Skeletal muscle cell (primary cell): Measurements from ENCODE around the gene KLHL30.

ENCODE experiments used
- DNase-seq: peaks from one replicate; pipeline ENCODE4 v3.0.0-alpha.2; 2010; ENCODE audit warnings: low read depth
- H3K4me3 ChIP-seq: 2 replicates; pipeline ENCODE4 v1.5.1; 2011; ENCODE audit warnings: low read depth, mild to moderate bottlenecking, control low read depth, low read length, moderate library complexity

KLHL30 gene

DNA sequence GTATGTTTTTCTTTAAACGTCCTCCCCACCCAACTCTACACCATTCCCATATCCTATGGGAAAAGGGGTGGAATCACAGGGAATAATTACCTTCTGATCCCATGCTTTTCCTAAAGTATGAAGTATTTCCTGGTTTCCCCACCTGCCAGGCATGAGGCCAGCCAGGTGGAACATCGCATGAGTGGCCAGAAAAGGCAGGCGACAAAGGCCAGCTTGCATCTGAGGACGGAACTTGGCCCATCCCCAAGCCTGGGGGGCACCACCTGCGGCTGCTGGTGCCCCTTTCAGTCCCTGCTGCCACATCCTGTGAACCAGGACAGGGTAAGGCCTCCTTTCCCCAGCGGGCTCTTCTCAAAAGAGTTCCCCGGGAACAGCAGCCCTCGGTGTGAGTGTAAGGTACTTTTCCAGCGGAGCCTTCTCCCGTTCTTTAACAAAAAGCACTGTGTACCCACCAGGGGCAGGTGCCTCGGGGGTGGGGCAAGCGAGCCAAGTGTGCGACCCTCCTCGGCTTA, 19.1 kb downstream of the KLHL30 start:
- no peak overlapping the region for H3K4me3 ChIP-seq
- DNase-seq: no peak

DNA sequence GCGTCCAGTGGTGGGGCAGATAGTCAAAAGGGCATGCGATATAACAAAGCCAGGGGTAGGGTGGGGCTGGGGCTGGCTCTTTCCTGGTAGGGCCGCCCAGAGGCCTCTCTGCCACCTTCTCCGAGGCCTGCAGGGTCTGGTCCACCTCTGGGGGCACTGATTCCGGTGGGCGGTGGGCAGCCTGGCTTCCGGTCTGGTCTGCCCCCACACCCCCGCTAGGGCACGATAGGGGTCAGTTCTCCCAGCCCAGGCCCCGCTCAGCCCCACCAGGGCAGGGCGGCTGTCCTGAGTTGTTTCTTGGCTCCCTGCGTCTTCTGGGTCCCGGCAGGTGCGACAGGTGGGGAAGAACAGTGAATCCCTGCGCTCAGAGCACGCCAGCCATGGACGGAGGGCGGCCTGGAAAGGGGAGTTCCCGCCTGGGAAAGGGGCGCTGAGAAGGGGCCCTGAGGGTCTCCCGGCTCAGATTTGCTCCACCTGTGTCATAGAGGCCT, 19.6 kb downstream of the KLHL30 start:
- no peak for DNase-seq
- peak overlapping the region; percentile 26 for H3K4me3 ChIP-seq

- peak within 1 kb of the TSS; percentile 48 for H3K4me3 ChIP-seq
- DNase-seq: no peak
Observed at GRCh38 chr2:238158509-238159070, 20.1 kb downstream of the KLHL30 start, which contains the start of gene ERFE. Gene ERFE (plus strand): TSS chr2:238158970. CDS start chr2:238159008, 38 bp downstream.

GRCh38 chr2:238159071-238159539, 20.6 kb downstream of the KLHL30 start:
- H3K4me3 ChIP-seq: peak overlapping the region; percentile 48

GRCh38 chr2:238159661-238160205, 21.3 kb downstream of the KLHL30 start:
- no peak for DNase-seq
- peak overlapping the region; percentile 48 for H3K4me3 ChIP-seq

More at GRCh38 chr2:238159071-238159539, 20.6 kb downstream of the KLHL30 start:
- no peak for DNase-seq

GRCh38 chr2:238160206-238161129, 22.0 kb downstream of the KLHL30 start:
- H3K4me3 ChIP-seq: no peak overlapping the region
- DNase-seq: no peak

DNA sequence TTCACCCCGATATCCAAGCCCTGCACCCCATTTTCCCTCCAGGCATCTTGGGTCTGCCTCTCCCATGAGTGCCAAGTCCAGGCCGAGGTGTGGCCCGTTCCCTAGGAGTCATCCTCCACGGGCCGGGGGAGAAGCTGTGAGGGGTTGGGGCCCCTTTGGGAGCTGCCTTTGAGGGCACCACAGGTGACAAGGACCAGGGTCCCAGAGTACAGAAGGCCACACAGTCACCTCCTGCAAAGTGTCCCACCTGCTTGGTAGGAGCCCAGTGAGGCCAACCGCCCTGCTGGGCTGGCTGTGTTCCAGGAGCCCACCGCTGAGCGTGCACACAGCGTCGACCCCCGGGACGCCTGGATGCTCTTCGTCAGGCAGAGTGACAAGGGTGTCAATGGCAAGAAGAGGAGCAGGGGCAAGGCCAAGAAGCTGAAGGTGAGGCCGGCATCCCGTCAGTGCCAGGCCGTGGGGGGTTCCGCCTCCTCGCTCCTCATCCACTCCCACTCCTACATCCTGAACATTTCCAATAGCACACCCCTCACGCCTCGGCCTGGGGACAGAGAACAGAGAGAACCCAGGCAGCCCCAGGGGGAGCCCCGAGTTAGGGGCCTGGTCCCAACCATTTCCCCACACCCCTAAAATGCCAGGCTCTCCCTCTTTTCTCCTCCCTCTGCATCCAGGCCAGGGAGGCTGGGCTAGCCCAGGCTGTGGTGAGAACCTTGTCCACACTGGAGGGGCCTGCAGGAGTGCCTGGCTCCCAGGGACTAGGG, 23.0 kb downstream of the KLHL30 start:
- H3K4me3 ChIP-seq: no peak overlapping the region
- no peak for DNase-seq

GRCh38 chr2:238162251-238162845, 23.9 kb downstream of the KLHL30 start:
- DNase-seq: no peak
- no peak overlapping the region for H3K4me3 ChIP-seq

DNA sequence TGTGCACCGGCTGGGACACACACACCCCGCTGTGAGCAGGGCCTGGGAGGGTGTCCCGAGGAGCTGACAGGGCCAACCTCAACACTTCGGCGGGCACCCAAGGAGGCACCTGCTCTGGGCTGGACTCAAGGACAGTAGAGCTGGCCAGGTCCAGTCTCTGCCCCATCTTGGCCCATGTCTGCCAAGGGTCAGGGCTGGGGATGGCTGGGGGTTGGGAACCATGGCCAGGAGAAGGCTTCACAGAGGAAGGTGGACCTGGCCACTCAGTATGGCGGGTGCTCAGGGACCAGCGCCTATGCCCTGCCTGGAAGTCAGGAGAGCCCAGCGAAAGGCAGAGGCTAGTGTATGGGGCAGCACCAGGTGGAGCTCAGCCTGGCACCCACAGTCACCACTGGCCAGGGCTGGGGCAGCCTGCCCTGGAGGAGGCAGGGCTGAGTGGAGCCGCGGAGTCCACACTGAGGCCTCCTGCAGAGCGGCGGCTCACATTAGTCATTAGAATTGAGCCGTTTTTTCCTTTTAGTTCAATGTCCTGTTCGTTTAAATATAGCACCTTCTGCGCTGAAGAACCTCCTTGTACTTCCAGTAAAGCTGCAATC, 24.5 kb downstream of the KLHL30 start:
- DNase-seq: no peak
- peak overlapping the region; percentile 30 for H3K4me3 ChIP-seq

DNA sequence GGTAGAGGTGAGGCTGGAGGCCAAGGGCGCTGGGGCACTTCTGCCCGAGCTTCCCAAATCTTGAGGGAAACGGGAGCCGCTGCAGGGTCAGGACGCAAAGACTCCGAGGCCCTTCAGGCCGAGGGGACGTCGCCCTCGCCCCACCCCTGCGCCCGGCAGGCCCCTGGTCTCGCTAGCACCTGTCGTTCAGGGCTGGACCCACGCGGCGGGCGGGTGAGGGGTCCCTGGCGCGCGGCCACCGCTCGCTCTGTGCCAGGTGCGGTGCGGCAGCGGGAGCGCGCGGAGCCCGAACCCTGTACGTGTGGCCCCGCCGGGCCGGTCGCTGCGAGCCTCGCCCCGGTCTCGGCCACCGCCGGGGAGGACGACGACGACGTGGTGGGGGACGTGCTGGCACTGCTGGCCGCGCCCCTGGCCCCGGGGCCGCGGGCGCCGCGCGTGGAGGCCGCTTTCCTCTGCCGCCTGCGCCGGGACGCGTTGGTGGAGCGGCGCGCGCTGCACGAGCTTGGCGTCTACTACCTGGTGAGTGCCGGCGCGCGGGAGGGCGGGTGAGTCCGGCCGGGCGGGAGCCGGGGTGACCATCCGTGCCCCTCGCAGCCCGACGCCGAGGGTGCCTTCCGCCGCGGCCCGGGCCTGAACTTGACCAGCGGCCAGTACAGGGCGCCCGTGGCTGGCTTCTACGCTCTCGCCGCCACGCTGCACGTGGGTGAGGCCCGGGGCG, 25.2 kb downstream of the KLHL30 start:
- DNase-seq: no peak

GRCh38 chr2:238164906-238165287, 26.4 kb downstream of the KLHL30 start:
- no peak overlapping the region for H3K4me3 ChIP-seq
- DNase-seq: no peak

More for the DNA sequence above, 25.2 kb downstream of the KLHL30 start:
- peak overlapping the region; percentile 30 for H3K4me3 ChIP-seq

GRCh38 chr2:238165288-238165921, 26.9 kb downstream of the KLHL30 start:
- no peak overlapping the region for H3K4me3 ChIP-seq
- no peak for DNase-seq

GRCh38 chr2:238166391-238167343, 28.2 kb downstream of the KLHL30 start:
- no peak overlapping the region for H3K4me3 ChIP-seq
- DNase-seq: no peak

GRCh38 chr2:238167344-238167715, 28.9 kb downstream of the KLHL30 start:
- H3K4me3 ChIP-seq: no peak overlapping the region
- DNase-seq: no peak

GRCh38 chr2:238167761-238168160, 29.3 kb downstream of the KLHL30 start:
- H3K4me3 ChIP-seq: no peak overlapping the region
- DNase-seq: no peak

DNA sequence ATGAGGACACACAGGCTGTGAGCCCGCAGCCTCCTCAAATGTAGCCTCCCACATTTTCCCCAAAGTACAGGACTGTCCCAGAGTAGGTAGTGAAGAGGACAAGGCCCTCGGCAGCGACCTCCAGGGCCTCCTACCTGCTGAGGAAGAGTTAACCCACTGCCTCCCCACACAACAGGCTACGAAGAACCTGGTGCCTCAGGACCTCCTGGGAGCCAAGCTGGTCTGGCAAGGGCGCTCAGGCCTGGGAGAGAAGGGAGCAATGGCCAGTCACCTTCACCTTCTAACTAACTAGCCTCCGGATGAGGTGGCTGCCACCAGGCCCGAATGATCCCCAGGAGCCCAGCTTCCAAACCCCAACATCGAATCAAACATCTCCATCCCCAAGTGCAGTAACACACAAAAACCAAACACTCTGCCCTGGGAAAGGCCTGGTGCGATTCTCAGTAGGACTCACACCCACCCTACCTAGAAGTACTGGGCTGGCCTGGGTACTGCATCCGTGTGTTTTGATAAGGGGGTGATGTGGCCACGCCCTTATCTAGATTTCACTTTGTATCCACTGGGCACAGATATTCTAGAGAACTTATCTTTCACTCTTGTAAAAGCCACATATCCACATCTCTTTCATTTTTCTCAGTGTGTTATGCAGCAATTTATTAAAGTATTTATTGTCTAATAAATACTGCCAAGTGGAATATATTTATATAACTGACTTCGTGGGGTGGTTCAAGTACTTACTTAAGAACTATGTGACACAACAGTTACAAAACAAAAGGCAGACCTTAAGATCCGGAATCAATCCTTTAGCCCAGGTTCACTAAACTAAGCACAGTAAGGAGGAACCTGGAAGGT, 30.0 kb downstream of the KLHL30 start:
- DNase-seq: no peak

More for the DNA sequence above, 30.0 kb downstream of the KLHL30 start:
- H3K4me3 ChIP-seq: no peak overlapping the region
